Ishikawa (cell line): Measurements from ENCODE around the gene RABGAP1.

Source experiments
- CEBPB ChIP-seq: IDR thresholded peaks from 2 replicates; pipeline ENCODE4 v1.6.1; 2012
- CREB1 ChIP-seq: IDR thresholded peaks from 2 replicates; pipeline ENCODE4 v1.6.1; 2012; ENCODE audit warnings: low read depth
- EGR1 ChIP-seq: IDR thresholded peaks from 2 replicates; pipeline ENCODE4 v1.6.1; 2012
- EP300 ChIP-seq: IDR thresholded peaks from 2 replicates; pipeline ENCODE4 v1.6.1; 2012; ENCODE audit warnings: borderline replicate concordance
- FOXM1 ChIP-seq: IDR thresholded peaks from 2 replicates; pipeline ENCODE4 v1.6.1; 2012; ENCODE audit warnings: low read depth, borderline replicate concordance
- MAX ChIP-seq: IDR thresholded peaks from 2 replicates; pipeline ENCODE4 v1.6.1; 2012
- NFIC ChIP-seq: IDR thresholded peaks from 2 replicates; pipeline ENCODE4 v1.6.1; 2012
- RAD21 ChIP-seq: IDR thresholded peaks from 2 replicates; pipeline ENCODE4 v1.6.1; 2012; ENCODE audit warnings: low read depth
- REST ChIP-seq: IDR thresholded peaks from 2 replicates; pipeline ENCODE4 v1.6.1; 2012; ENCODE audit warnings: low read depth, mild to moderate bottlenecking
- TAF1 ChIP-seq: IDR thresholded peaks from 2 replicates; pipeline ENCODE4 v1.6.1; 2012; ENCODE audit warnings: low read depth, mild to moderate bottlenecking
- TCF12 ChIP-seq: IDR thresholded peaks from 2 replicates; pipeline ENCODE4 v1.6.1; 2012; ENCODE audit warnings: low read depth
- TEAD4 ChIP-seq: IDR thresholded peaks from 2 replicates; pipeline ENCODE4 v1.6.1; 2012
- USF1 ChIP-seq: IDR thresholded peaks from 2 replicates; pipeline ENCODE4 v1.6.1; 2012
- YY1 ChIP-seq: IDR thresholded peaks from 2 replicates; pipeline ENCODE4 v1.6.1; 2012; ENCODE audit warnings: low read depth
- ZBTB7A ChIP-seq: IDR thresholded peaks from 2 replicates; pipeline ENCODE4 v1.6.1; 2012; ENCODE audit warnings: low read depth

RABGAP1 gene

GRCh38 chr9:123064716-123065115, 123.9 kb downstream of the RABGAP1 start:
- TF ChIP-seq USF1, result no peak
- no peak for TF ChIP-seq CEBPB
- no peak for TF ChIP-seq EP300
- no peak for TF ChIP-seq CREB1
- TF ChIP-seq FOXM1, result no peak
- TF ChIP-seq REST, result no peak
- TF ChIP-seq YY1, result no peak
- TF ChIP-seq NFIC, result no peak
- TF ChIP-seq EGR1, result no peak
- TF ChIP-seq TAF1, result no peak
- no peak for TF ChIP-seq TEAD4

- TF ChIP-seq EGR1 (no peak), REST (no peak), TCF12 (no peak), FOXM1 (no peak), USF1 (no peak), YY1 (no peak), RAD21 (no peak), TAF1 (no peak), EP300 (no peak), MAX (no peak), NFIC (no peak), CEBPB (no peak), ZBTB7A (no peak)
These were observed 124.4 kb downstream of the RABGAP1 start for GRCh38 chr9:123065196-123065595.

GRCh38 chr9:123067136-123067535, 126.3 kb downstream of the RABGAP1 start:
- TF ChIP-seq FOXM1, result no peak
- no peak for TF ChIP-seq NFIC
- TF ChIP-seq MAX, result no peak
- TF ChIP-seq CREB1, result no peak
- no peak for TF ChIP-seq ZBTB7A
- no peak for TF ChIP-seq RAD21
- TF ChIP-seq REST, result no peak
- TF ChIP-seq EP300, result no peak
- TF ChIP-seq USF1, result no peak
- no peak for TF ChIP-seq TEAD4
- no peak for TF ChIP-seq EGR1
- TF ChIP-seq YY1, result no peak
- TF ChIP-seq TAF1, result no peak
- no peak for TF ChIP-seq TCF12
- no peak for TF ChIP-seq CEBPB

GRCh38 chr9:123069010-123069481, 128.2 kb downstream of the RABGAP1 start:
- TF ChIP-seq REST, result no peak
- no peak for TF ChIP-seq NFIC
- TF ChIP-seq MAX, result no peak
- no peak for TF ChIP-seq CREB1
- no peak for TF ChIP-seq RAD21
- TF ChIP-seq EGR1, result no peak
- TF ChIP-seq CEBPB, result no peak
- TF ChIP-seq EP300, result no peak
